Ascending aorta (tissue), 2 donors: ENCODE measurements around the gene MORC1. TPM values are rescaled to one million over a fixed set of nuclear protein-coding genes. Genes with fewer than 3 reads are reported as not detected.

Experiments
- DNase-seq, 2 donors: peaks; one replicate each; pipeline ENCODE4 v3.0.0-alpha.2; 2019; ENCODE audit warnings: low spot score in 2 of 2
- H3K27ac ChIP-seq, 2 donors: fragments of 200-600 bp; sonication (generic); one replicate each; pipeline ENCODE4 v1.5.1; 2016 to 2017; ENCODE audit warnings: mild to moderate bottlenecking in 1 of 2
- H3K27me3 ChIP-seq: fragments of 200-600 bp; sonication (generic); one replicate; pipeline ENCODE4 v1.5.1; 2017
- H3K36me3 ChIP-seq, 2 donors: fragments of 200-600 bp; sonication (generic); one replicate each; pipeline ENCODE4 v1.5.1; 2016
- H3K4me1 ChIP-seq, 2 donors: fragments of 200-600 bp; sonication (generic); one replicate each; pipeline ENCODE4 v1.5.1; 2016 to 2017; ENCODE audit warnings: mild to moderate bottlenecking in 1 of 2
- H3K4me3 ChIP-seq, 2 donors: fragments of 200-600 bp; sonication (generic); one replicate each; pipeline ENCODE4 v1.5.1; 2016 to 2017; ENCODE audit warnings: mild to moderate bottlenecking in 1 of 2
- H3K9me3 ChIP-seq, 2 donors: fragments of 200-600 bp; sonication (generic); one replicate each; pipeline ENCODE4 v1.5.1; 2016
- intact Hi-C: fragments of 100-400 bp; cut with DNase I; formaldehyde crosslinking; loops from one replicate; pipeline ENCODE4 v1.15.1; 2023
- total RNA-seq: library from RNA; depleted of rRNA; stranded (reverse); fragments of >200 nt; gene quantifications from one replicate; pipeline ENCODE4 v1.1.0, GENCODE V29; 2016
- TF ChIP-seq, protein P1 (sequence below), 3 experiments: fragments of 200-600 bp in 2 of 3; fragments of 450-650 bp in 1 of 3; sonication (generic) in 2 of 3; IDR thresholded peaks; one replicate each; pipeline ENCODE4 v1.5.1; 2016 to 2019; ENCODE audit warnings: antibody characterized with exemption in 3 of 3, mild to moderate bottlenecking in 1 of 3, moderate library complexity in 1 of 3

The MORC1 gene
- total RNA-seq, 1 donor from 2014 or later = not detected

DNA sequence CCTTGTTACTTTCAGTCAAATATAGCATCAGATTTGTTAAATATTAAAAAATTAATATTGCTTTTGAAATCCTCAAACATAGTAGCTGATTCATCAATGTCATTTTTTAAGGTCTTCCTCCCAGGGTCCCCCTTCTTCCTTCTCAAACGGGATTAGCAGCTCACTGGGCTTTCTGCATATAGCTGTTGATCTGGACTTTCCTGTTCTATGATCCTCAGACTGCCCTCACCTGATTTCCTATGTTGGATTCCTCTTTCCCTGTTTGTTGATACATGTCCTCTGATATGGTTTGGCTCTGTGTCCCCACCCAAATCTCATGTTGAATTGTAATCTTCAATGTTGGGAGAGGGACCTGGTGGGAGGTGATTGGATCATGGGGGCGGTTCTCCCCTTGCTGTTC lies 170.1 kb downstream of the MORC1 start:
- Histone ChIP-seq H3K4me3 (no peak overlapping the region), H3K27ac (no peak overlapping the region), H3K27me3 (no peaks in the 10 kb centered on the region), H3K4me1 (no peaks in the 10 kb centered on the region), H3K36me3 (no peaks in the 10 kb centered on the region), H3K9me3 (no peaks in the 10 kb centered on the region)
- no peak for DNase-seq
- TF ChIP-seq, protein P1, sequence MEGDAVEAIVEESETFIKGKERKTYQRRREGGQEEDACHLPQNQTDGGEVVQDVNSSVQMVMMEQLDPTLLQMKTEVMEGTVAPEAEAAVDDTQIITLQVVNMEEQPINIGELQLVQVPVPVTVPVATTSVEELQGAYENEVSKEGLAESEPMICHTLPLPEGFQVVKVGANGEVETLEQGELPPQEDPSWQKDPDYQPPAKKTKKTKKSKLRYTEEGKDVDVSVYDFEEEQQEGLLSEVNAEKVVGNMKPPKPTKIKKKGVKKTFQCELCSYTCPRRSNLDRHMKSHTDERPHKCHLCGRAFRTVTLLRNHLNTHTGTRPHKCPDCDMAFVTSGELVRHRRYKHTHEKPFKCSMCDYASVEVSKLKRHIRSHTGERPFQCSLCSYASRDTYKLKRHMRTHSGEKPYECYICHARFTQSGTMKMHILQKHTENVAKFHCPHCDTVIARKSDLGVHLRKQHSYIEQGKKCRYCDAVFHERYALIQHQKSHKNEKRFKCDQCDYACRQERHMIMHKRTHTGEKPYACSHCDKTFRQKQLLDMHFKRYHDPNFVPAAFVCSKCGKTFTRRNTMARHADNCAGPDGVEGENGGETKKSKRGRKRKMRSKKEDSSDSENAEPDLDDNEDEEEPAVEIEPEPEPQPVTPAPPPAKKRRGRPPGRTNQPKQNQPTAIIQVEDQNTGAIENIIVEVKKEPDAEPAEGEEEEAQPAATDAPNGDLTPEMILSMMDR (IDR thresholded peaks at IDR 0.05) = no peak
- intact Hi-C loops = no loop called here

DNA sequence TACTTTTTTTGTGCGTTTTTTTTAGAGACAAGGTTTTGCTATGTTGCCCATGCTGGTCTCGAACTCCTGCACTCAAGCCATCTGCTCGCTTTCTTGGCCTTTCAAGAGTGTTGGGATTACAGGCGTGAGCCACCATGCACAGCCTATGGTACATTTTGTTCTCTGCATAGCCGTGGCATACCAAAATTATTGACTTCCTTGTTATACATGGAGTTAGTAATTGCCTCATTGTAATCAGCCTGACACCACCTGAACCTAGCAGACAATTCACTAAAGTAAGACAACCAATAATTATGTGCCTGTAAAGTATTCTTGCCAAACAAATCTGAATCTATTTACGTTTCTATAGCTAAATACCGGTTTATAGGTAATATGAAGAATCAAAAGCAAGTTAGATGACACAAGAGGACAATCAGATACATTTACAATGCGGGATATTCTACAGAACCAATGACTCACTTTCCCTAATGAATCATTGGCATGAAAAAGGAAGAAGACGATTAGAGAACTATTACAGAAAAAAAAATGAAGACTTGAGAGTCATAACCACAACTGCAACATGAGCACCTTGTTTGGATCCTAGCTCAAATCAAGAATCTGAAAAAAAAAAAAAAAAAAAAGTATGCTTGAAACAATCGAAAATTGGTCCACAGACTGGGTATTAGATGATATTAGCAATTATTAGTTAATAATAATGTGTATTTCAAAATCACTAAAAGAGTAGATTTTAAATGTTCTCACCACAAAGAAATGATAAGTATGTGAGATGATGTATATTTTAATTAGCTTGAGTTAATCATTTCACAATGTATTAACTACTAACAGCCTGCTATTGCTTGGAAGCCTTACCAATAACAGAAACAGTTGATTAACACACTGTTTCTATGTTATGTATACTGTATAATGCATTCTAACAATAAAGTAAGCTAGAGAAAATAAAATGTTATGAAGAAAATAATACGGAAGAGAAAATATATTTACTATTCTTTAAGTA lies 171.3 kb downstream of the MORC1 start:
- intact Hi-C loops = no loop called here
- H3K9me3 ChIP-seq = no peaks in the 10 kb centered on the region
- no peak for DNase-seq

DNA sequence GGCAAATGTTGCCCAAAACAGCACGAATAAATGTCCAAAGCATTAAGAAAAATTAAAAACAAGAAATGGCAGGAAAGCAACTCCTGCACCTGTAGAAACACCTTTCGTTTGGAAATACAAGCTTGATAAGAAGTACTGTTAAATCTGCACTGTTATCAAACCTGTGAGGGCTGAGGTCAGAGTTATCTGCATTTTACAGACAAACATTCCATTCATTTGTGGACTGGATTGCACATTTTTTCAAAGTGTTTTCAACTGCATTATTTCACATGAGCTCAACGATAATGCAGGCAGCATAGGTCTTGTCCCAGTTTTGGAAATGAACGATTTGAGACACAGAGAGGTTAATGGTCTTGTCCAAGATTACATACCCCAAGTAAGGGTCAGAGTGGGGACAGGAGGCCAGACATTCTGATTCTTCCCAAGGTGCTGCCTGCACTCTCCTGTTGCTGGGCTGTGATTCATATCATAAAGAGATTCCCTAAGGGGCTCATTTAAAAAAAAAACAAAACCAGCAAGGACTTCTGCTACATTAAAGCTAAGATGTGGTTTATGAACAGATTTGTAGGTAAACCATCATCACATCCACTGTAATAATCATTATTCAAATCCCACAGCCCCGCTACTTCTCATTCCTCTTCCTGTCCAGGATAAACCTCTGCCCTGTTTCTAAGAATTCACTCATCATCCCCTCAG lies 177.2 kb downstream of the MORC1 start:
- Histone ChIP-seq H3K27ac (no peak overlapping the region), H3K36me3 (no peaks in the 10 kb centered on the region), H3K4me1 (no peaks in the 10 kb centered on the region), H3K4me3 (no peak overlapping the region), H3K27me3 (no peaks in the 10 kb centered on the region), H3K9me3 (no peaks in the 10 kb centered on the region)
- TF ChIP-seq, protein P1 (IDR thresholded peaks at IDR 0.05) = no peak
- intact Hi-C loops = no loop called here
- DNase-seq = no peak

More for the DNA sequence above, 171.3 kb downstream of the MORC1 start:
- no peaks in the 10 kb centered on the region for H3K36me3 ChIP-seq
- no peak overlapping the region for H3K4me3 ChIP-seq
- TF ChIP-seq, protein P1 (IDR thresholded peaks at IDR 0.05) = no peak
- H3K27ac ChIP-seq = no peak overlapping the region
- no peaks in the 10 kb centered on the region for H3K4me1 ChIP-seq
- H3K27me3 ChIP-seq = no peaks in the 10 kb centered on the region

DNA sequence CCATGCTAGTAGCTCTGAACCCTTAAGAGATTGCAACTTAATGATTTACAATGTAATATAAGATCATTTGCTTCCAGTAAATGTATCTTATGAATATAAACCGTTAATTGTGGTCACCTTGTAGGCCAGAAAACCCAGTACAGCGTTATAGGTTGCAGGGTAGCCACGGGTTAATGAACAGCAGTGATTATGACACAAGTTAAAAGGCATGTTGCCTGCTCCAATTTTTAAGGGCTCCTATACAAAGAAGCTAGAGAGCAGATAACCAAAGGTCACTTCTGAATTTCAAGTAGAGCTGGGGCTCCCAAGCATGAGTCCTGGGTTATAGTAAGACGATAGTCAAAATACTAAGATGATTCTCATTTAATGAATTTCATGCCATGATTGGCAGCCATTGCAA lies 177.8 kb downstream of the MORC1 start:
- Histone ChIP-seq H3K4me1 (no peaks in the 10 kb centered on the region), H3K4me3 (no peak overlapping the region), H3K27me3 (no peaks in the 10 kb centered on the region), H3K9me3 (no peaks in the 10 kb centered on the region), H3K27ac (no peak overlapping the region), H3K36me3 (no peaks in the 10 kb centered on the region)
- intact Hi-C loops = no loop called here
- DNase-seq = no peak
- TF ChIP-seq, protein P1 (IDR thresholded peaks at IDR 0.05) = no peak

DNA sequence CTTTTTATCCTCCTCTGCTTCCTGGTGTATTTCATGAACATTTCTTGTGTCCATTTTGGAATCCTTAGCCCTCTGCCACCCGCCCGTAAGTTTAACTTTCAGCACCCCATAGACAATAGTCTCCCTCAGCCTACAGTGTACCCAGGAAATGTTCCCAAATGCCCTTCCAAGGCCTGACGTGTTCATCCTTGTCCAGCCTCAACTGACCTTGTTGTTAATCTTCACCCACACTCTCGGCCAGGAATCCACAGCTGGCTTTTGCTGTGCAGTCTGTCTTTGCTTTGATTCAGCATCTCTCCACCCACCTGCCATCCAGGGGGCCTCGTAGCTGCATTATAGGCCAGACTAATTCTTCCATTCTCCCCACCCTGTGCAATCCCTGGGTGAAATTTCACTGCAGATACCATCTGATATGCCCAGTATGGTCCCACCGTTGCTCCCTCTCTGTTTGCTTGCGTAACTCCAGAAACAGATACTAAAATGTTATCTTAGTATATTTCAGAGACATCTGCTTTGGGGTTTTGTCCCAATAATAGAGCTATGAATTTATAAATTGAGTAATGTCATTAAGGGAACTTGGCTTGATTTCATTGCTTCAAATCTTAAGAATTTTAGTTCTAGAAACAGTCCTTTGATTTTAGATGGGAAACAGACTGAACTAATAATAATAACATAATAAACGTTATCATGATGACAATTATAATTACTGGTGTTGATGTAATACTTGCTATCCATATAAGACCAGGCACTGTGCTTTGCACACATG lies 180.8 kb downstream of the MORC1 start:
- intact Hi-C loops = no loop called here

More for the DNA sequence above, 180.8 kb downstream of the MORC1 start:
- Histone ChIP-seq H3K4me3 (no peak overlapping the region), H3K36me3 (no peaks in the 10 kb centered on the region), H3K27me3 (no peaks in the 10 kb centered on the region), H3K9me3 (no peaks in the 10 kb centered on the region), H3K27ac (no peak overlapping the region), H3K4me1 (no peaks in the 10 kb centered on the region)
- TF ChIP-seq, protein P1 (IDR thresholded peaks at IDR 0.05) = no peak
- DNase-seq = no peak
